Endodermal cell (in vitro differentiated cells): ENCODE results near the gene CORO1A. TPM values are rescaled to one million over a fixed set of nuclear protein-coding genes. Genes with fewer than 3 reads are reported as not detected.
"Not testable (repeated sequence)": the region's sequence is repeated elsewhere in the genome, so short reads cannot be mapped to it uniquely, and the experiment has no call there.

Experiments
- DNase-seq: peaks from one replicate; pipeline ENCODE4 v3.0.0-alpha.2; 2017
- H3K27ac ChIP-seq: 2 replicates; pipeline ENCODE4 v1.5.1; 2013; ENCODE audit warnings: mild to moderate bottlenecking, low read depth, low read length, moderate library complexity
- H3K27me3 ChIP-seq: 2 replicates; pipeline ENCODE4 v1.6.1; 2013; ENCODE audit warnings: mild to moderate bottlenecking, low read length, moderate library complexity; ENCODE audit not compliant: insufficient read depth, control insufficient read depth, poor library complexity, severe bottlenecking
- H3K36me3 ChIP-seq: 2 replicates; pipeline ENCODE4 v1.7.0; 2013; ENCODE audit warnings: mild to moderate bottlenecking, low read length, moderate library complexity; ENCODE audit not compliant: control insufficient read depth, insufficient read depth
- H3K4me1 ChIP-seq: one replicate; pipeline ENCODE4 v1.7.0; 2013; ENCODE audit warnings: low read length; ENCODE audit not compliant: control insufficient read depth, insufficient read depth
- H3K4me3 ChIP-seq: 2 replicates; pipeline ENCODE4 v1.5.1; 2013; ENCODE audit warnings: mild to moderate bottlenecking, low read length, moderate library complexity
- H3K9ac ChIP-seq: 2 replicates; pipeline ENCODE4 v1.6.1; 2013; ENCODE audit warnings: mild to moderate bottlenecking, low read length, moderate library complexity; ENCODE audit not compliant: poor library complexity, severe bottlenecking; ENCODE audit errors: extremely low read depth
- H3K9me3 ChIP-seq: 2 replicates; pipeline ENCODE4 v1.6.1; 2013; ENCODE audit warnings: mild to moderate bottlenecking, low read length, moderate library complexity; ENCODE audit not compliant: control insufficient read depth
- H3K27ac Mint-ChIP-seq: 2 replicates; pipeline ENCODE4 v1.8.0; 2020; ENCODE audit warnings: mixed read lengths
- H3K27me3 Mint-ChIP-seq: 2 replicates; pipeline ENCODE4 v1.8.0; 2021; ENCODE audit warnings: mild to moderate bottlenecking, mixed read lengths; ENCODE audit not compliant: insufficient read depth
- H3K36me3 Mint-ChIP-seq: 2 replicates; pipeline ENCODE4 v1.8.0; 2020; ENCODE audit warnings: low read depth, mixed read lengths
- H3K4me1 Mint-ChIP-seq: 2 replicates; pipeline ENCODE4 v1.8.0; 2020; ENCODE audit warnings: mixed read lengths
- H3K4me3 Mint-ChIP-seq: 2 replicates; pipeline ENCODE4 v1.8.0; 2020; ENCODE audit warnings: mild to moderate bottlenecking, moderate library complexity, mixed read lengths
- H3K9me3 Mint-ChIP-seq: 2 replicates; pipeline ENCODE4 v1.8.0; 2020; ENCODE audit warnings: mild to moderate bottlenecking, mixed read lengths
- CTCF ChIP-seq: fragments of 200-600 bp; sonication (generic); conservative IDR thresholded peaks from 2 replicates; pipeline ENCODE4 v1.5.0; 2021; ENCODE audit warnings: antibody characterized with exemption, mild to moderate bottlenecking
- WGBS, 2 experiments: methylation state at CpG; one replicate each; pipeline versions ENCODE4 v1.1.5 to v1.1.7; 2013; ENCODE audit warnings: missing lambda C conversion rate in 2 of 2, mixed read lengths in 1 of 2; ENCODE audit not compliant: insufficient coverage in 1 of 2, insufficient read length in 1 of 2; 5-methylcytosine and 5-hydroxymethylcytosine counted together
- total RNA-seq, 2 donors: library from RNA; stranded (reverse); fragmentation: NEBNext Ultra II Directional in 1 of 2; extraction: Animal tissue kit (Norgen Biotek cat#: 25700) in 1 of 2; gene quantifications; 2 replicates in 1 of 2; 3 replicates in 1 of 2; pipeline ENCODE4 v1.2.1, GENCODE V29; 2021

Gene CORO1A
- total RNA-seq, 2 donors from 2014 or later, result 0.93 to 2.1 TPM

GRCh38 chr16:30157214-30157613 lies 26.2 kb upstream of the CORO1A start:
- no peak for TF ChIP-seq CTCF
- Histone ChIP-seq H3K9ac (no peak overlapping the region), H3K27ac (no peak overlapping the region), H3K4me3 (no peak overlapping the region), H3K9me3 (no peaks in the 10 kb centered on the region), H3K36me3 (no peaks in the 10 kb centered on the region), H3K27me3 (no peaks in the 10 kb centered on the region), H3K4me1 (no peaks in the 10 kb centered on the region)
- peaks cover 3% of the 10 kb centered on the region for H3K27me3 Mint-ChIP-seq
- H3K9me3 Mint-ChIP-seq, result peaks cover 3% of the 10 kb centered on the region
- H3K4me1 Mint-ChIP-seq, result no peaks in the 10 kb centered on the region
- 74 to 86% methylated on average over 1 of the region's 1 CpG for WGBS, 2 experiments
- no peak for DNase-seq
- H3K36me3 Mint-ChIP-seq, result no peaks in the 10 kb centered on the region
- H3K4me3 Mint-ChIP-seq, result no peak overlapping the region
- H3K27ac Mint-ChIP-seq, result no peak overlapping the region

- Histone ChIP-seq H3K27me3 (no peaks in the 10 kb centered on the region), H3K9ac (no peak overlapping the region), H3K27ac (no peak overlapping the region), H3K4me3 (no peak overlapping the region), H3K36me3 (no peaks in the 10 kb centered on the region), H3K4me1 (no peaks in the 10 kb centered on the region), H3K9me3 (no peaks in the 10 kb centered on the region)
- Mint-ChIP-seq H3K27me3 (peaks cover 16% of the 10 kb centered on the region), H3K36me3 (peaks cover 3% of the 10 kb centered on the region), H3K4me1 (no peaks in the 10 kb centered on the region), H3K9me3 (peaks cover 12% of the 10 kb centered on the region), H3K27ac (no peak overlapping the region), H3K4me3 (no peak overlapping the region)
- no peak for DNase-seq
- no peak for TF ChIP-seq CTCF
- 79 to 100% methylated on average over 3 of the region's 3 CpGs for WGBS, 2 experiments
These were observed 19.9 kb upstream of the CORO1A start for GRCh38 chr16:30163538-30163937.

GRCh38 chr16:30166202-30166902 lies 17.1 kb upstream of the CORO1A start:
- no peaks in the 10 kb centered on the region for H3K27me3 ChIP-seq
- Mint-ChIP-seq H3K27ac (no peak overlapping the region), H3K9me3 (peaks cover 14% of the 10 kb centered on the region), H3K36me3 (peaks cover 3% of the 10 kb centered on the region), H3K27me3 (peaks cover 14% of the 10 kb centered on the region), H3K4me3 (no peak overlapping the region), H3K4me1 (no peaks in the 10 kb centered on the region)
- H3K27ac ChIP-seq, result no peak overlapping the region
- H3K4me3 ChIP-seq, result no peak overlapping the region
- TF ChIP-seq CTCF, result no peak
- H3K9ac ChIP-seq, result no peak overlapping the region
- no peaks in the 10 kb centered on the region for H3K4me1 ChIP-seq
- no peak for DNase-seq
- no peaks in the 10 kb centered on the region for H3K9me3 ChIP-seq
- 90 to 94% methylated on average over 6 to 7 of the region's 11 CpGs for WGBS, 2 experiments
- no peaks in the 10 kb centered on the region for H3K36me3 ChIP-seq

- H3K4me3 Mint-ChIP-seq, H3K4me3 ChIP-seq, H3K36me3 Mint-ChIP-seq, H3K36me3 ChIP-seq, H3K27ac ChIP-seq, H3K27ac Mint-ChIP-seq, H3K4me1 Mint-ChIP-seq, H3K9ac ChIP-seq, H3K9me3 ChIP-seq, H3K27me3 ChIP-seq, DNase-seq, H3K4me1 ChIP-seq: not testable (repeated sequence)
- H3K9me3 Mint-ChIP-seq, result peaks cover 14% of the 10 kb centered on the region
- peaks cover 14% of the 10 kb centered on the region for H3K27me3 Mint-ChIP-seq
- WGBS, 2 experiments, result 86% methylated on average over 9 of the region's 29 CpGs; no CpG with 5 or more reads in 1 of the 2 experiments
These were observed 14.7 kb upstream of the CORO1A start for GRCh38 chr16:30168746-30169145.

GRCh38 chr16:30169416-30169815 lies 14.0 kb upstream of the CORO1A start:
- H3K36me3 ChIP-seq, H3K4me3 Mint-ChIP-seq, H3K27ac ChIP-seq, H3K27ac Mint-ChIP-seq, H3K9ac ChIP-seq, DNase-seq, H3K4me3 ChIP-seq, H3K4me1 Mint-ChIP-seq, H3K9me3 ChIP-seq, H3K4me1 ChIP-seq, H3K36me3 Mint-ChIP-seq, H3K27me3 ChIP-seq: not testable (repeated sequence)
- Mint-ChIP-seq H3K9me3 (peaks cover 14% of the 10 kb centered on the region), H3K27me3 (peaks cover 14% of the 10 kb centered on the region)
- whole genome bisulfite sequencing, 2 experiments, result 90% methylated on average over 2 of the region's 38 CpGs; no CpG with 5 or more reads in 1 of the 2 experiments
